HG03520 (cell line): Measurements from ENCODE around the gene USP51.
A peak's percentile ranks its signal among the peaks of the same experiment; 100 is the strongest.
"Not testable (repeated sequence)": the region's sequence is repeated elsewhere in the genome, so short reads cannot be mapped to it uniquely, and the experiment has no call there.

ENCODE experiments used
- ATAC-seq: cut with Tn5 transposase; IDR thresholded peaks from one replicate; pipeline ENCODE4 v1.9.1; 2021; ENCODE audit warnings: mild to moderate bottlenecking, moderate library complexity; ENCODE audit not compliant: unreplicated experiment

The USP51 gene

GRCh38 chrX:55489314-55490009, at the start of gene USP51:
USP51 (minus strand) TSS chrX:55489848; CDS start chrX:55488939, 909 bp downstream.
- ATAC-seq, result peak; percentile 42

- ATAC-seq, result no peak
These were observed 34.8 kb upstream of the USP51 start for GRCh38 chrX:55524487-55524886.

GRCh38 chrX:55523356-55523755, 33.7 kb upstream of the USP51 start:
- ATAC-seq, result no peak

- no peak for ATAC-seq
These were observed 33.1 kb upstream of the USP51 start for GRCh38 chrX:55522596-55523276.

- ATAC-seq, result no peak
These were observed 32.0 kb upstream of the USP51 start for GRCh38 chrX:55521687-55522086.

- not testable (repeated sequence) for ATAC-seq
These were observed 27.3 kb upstream of the USP51 start for GRCh38 chrX:55516794-55517481.

GRCh38 chrX:55513045-55513737, 23.5 kb upstream of the USP51 start:
- not testable (repeated sequence) for ATAC-seq

GRCh38 chrX:55508410-55509152, 18.9 kb upstream of the USP51 start:
- ATAC-seq, result not testable (repeated sequence)

GRCh38 chrX:55507699-55508098, 18.1 kb upstream of the USP51 start:
- not testable (repeated sequence) for ATAC-seq

GRCh38 chrX:55507010-55507409, 17.4 kb upstream of the USP51 start:
- ATAC-seq, result not testable (repeated sequence)

GRCh38 chrX:55490974-55491373, 1.3 kb upstream of the USP51 start:
- ATAC-seq, result no peak

- ATAC-seq, result no peak
These were observed 473 bp upstream of the USP51 start for GRCh38 chrX:55490121-55490520.

GRCh38 chrX:55488593-55489313, 895 bp downstream of the USP51 start:
- ATAC-seq, result peak; percentile 46

- peak; percentile 12 for ATAC-seq
These were observed 1.5 kb downstream of the USP51 start for GRCh38 chrX:55488006-55488592.

GRCh38 chrX:55487143-55487542, 2.5 kb downstream of the USP51 start:
- ATAC-seq, result no peak

- no peak for ATAC-seq
These were observed 2.9 kb downstream of the USP51 start for GRCh38 chrX:55486736-55487135.

GRCh38 chrX:55484948-55485347, 4.7 kb downstream of the USP51 start:
- ATAC-seq, result no peak

GRCh38 chrX:55480390-55481062, 9.1 kb downstream of the USP51 start:
- ATAC-seq, result no peak

GRCh38 chrX:55479956-55480355, 9.7 kb downstream of the USP51 start:
- ATAC-seq, result not testable (repeated sequence)
